GM23338 (cell line): ENCODE data around the gene YES1. TPM values are rescaled to one million over a fixed set of nuclear protein-coding genes. Genes with fewer than 3 reads are reported as not detected.
"Not testable (repeated sequence)": the region's sequence is repeated elsewhere in the genome, so short reads cannot be mapped to it uniquely, and the experiment has no call there.

Source experiments
- ATAC-seq: fragments of 200-7000 bp; cut with Tn5 transposase; 3 replicates; pipeline ENCODE4 v1.9.1; 2020
- DNase-seq: peaks from one replicate; pipeline ENCODE4 v3.0.0-alpha.2; 2015; ENCODE audit warnings: low spot score
- H2AFZ ChIP-seq: fragments of 200-600 bp; sonication (generic); 2 replicates; pipeline ENCODE4 v1.8.0; 2016; ENCODE audit warnings: antibody characterized with exemption, mild to moderate bottlenecking, moderate library complexity
- H3F3A ChIP-seq: fragments of 200-600 bp; sonication (generic); replicated peaks from 2 replicates; pipeline ENCODE4 v1.8.0; 2017; ENCODE audit warnings: antibody characterized with exemption, mixed run types, low read depth
- H3K27ac ChIP-seq: fragments of 200-600 bp; sonication (generic); 2 replicates; pipeline ENCODE4 v1.6.1; 2016; ENCODE audit warnings: low read depth
- H3K27me3 ChIP-seq: fragments of 200-600 bp; sonication (generic); 2 replicates; pipeline ENCODE4 v1.8.0; 2016; ENCODE audit warnings: mild to moderate bottlenecking, mixed run types, moderate library complexity; ENCODE audit not compliant: insufficient read depth
- H3K36me3 ChIP-seq: fragments of 200-600 bp; sonication (generic); 2 replicates; pipeline ENCODE4 v1.8.0; 2016; ENCODE audit warnings: mild to moderate bottlenecking; ENCODE audit not compliant: insufficient read depth
- H3K4me1 ChIP-seq: fragments of 200-600 bp; sonication (generic); 2 replicates; pipeline ENCODE4 v1.8.0; 2016; ENCODE audit warnings: mild to moderate bottlenecking, moderate library complexity; ENCODE audit not compliant: insufficient read depth
- H3K4me2 ChIP-seq: fragments of 200-600 bp; sonication (generic); 2 replicates; pipeline ENCODE4 v1.7.1; 2017; ENCODE audit warnings: mixed run types
- H3K4me3 ChIP-seq: fragments of 200-600 bp; sonication (generic); 2 replicates; pipeline ENCODE4 v1.6.1; 2016; ENCODE audit warnings: mixed run types
- H3K79me2 ChIP-seq: fragments of 200-600 bp; sonication (generic); replicated peaks from 2 replicates; pipeline ENCODE4 v1.8.0; 2017; ENCODE audit warnings: mild to moderate bottlenecking; ENCODE audit not compliant: insufficient read depth
- H3K9me2 ChIP-seq: fragments of 200-600 bp; sonication (generic); 2 replicates; pipeline ENCODE4 v1.8.0; 2017; ENCODE audit not compliant: insufficient read depth
- H4K20me1 ChIP-seq: fragments of 200-600 bp; sonication (generic); replicated peaks from 2 replicates; pipeline ENCODE4 v1.8.0; 2017; ENCODE audit warnings: mild to moderate bottlenecking; ENCODE audit not compliant: insufficient read depth
- H3K27ac Mint-ChIP-seq: 2 replicates; pipeline ENCODE4 v1.8.0; 2020; ENCODE audit warnings: inconsistent platforms, mild to moderate bottlenecking, moderate library complexity, mixed read lengths
- H3K27me3 Mint-ChIP-seq: 3 replicates; pipeline ENCODE4 v1.8.0; 2022; ENCODE audit warnings: low read depth, mild to moderate bottlenecking, moderate library complexity, mixed read lengths, inconsistent platforms; ENCODE audit not compliant: insufficient read depth, poor library complexity
- H3K36me3 Mint-ChIP-seq: 3 replicates; pipeline ENCODE4 v1.8.0; 2021; ENCODE audit warnings: low read depth, mild to moderate bottlenecking, inconsistent platforms, moderate library complexity, mixed read lengths
- H3K4me1 Mint-ChIP-seq: 3 replicates; pipeline ENCODE4 v1.8.0; 2020; ENCODE audit warnings: mild to moderate bottlenecking, inconsistent platforms, mixed read lengths
- H3K4me3 Mint-ChIP-seq: 3 replicates; pipeline ENCODE4 v1.8.0; 2021; ENCODE audit warnings: moderate library complexity, mild to moderate bottlenecking, inconsistent platforms, mixed read lengths
- H3K9me3 Mint-ChIP-seq: 3 replicates; pipeline ENCODE4 v1.8.0; 2020; ENCODE audit warnings: moderate library complexity, mild to moderate bottlenecking, inconsistent platforms, mixed read lengths
- CREB1 ChIP-seq: fragments of 250-450 bp; sonication (Bioruptor Pico); IDR thresholded peaks from 2 replicates; pipeline ENCODE4 v1.5.0; 2020; ENCODE audit warnings: low read depth, mild to moderate bottlenecking, moderate library complexity
- ETS1 ChIP-seq: IDR thresholded peaks from 2 replicates; pipeline ENCODE4 v1.6.1; 2016; ENCODE audit warnings: antibody characterized with exemption
- EZH2 ChIP-seq: fragments of 200-600 bp; sonication (generic); IDR thresholded peaks from one replicate; pipeline ENCODE4 v1.8.0; 2017; ENCODE audit warnings: antibody characterized with exemption, mild to moderate bottlenecking, low read depth; ENCODE audit not compliant: unreplicated experiment
- EZH2phosphoT487 ChIP-seq: fragments of 200-600 bp; sonication (generic); IDR thresholded peaks from one replicate; pipeline ENCODE4 v1.8.1; 2018; ENCODE audit warnings: antibody characterized with exemption; ENCODE audit not compliant: unreplicated experiment
- JUNB ChIP-seq: IDR thresholded peaks from one replicate; pipeline ENCODE4 v1.6.1; 2016; ENCODE audit warnings: antibody characterized with exemption; ENCODE audit not compliant: unreplicated experiment
- NANOG ChIP-seq: IDR thresholded peaks from 2 replicates; pipeline ENCODE4 v1.6.1; 2016; ENCODE audit warnings: antibody characterized with exemption, borderline replicate concordance
- POLR2AphosphoS5 ChIP-seq: IDR thresholded peaks from 2 replicates; pipeline ENCODE4 v1.6.1; 2016; ENCODE audit warnings: antibody characterized with exemption, low read depth
- REST ChIP-seq: IDR thresholded peaks from one replicate; pipeline ENCODE4 v1.6.1; 2018; ENCODE audit warnings: antibody characterized with exemption; ENCODE audit not compliant: unreplicated experiment
- STAT1 ChIP-seq: IDR thresholded peaks from one replicate; pipeline ENCODE4 v1.6.1; 2016; ENCODE audit warnings: antibody characterized with exemption; ENCODE audit not compliant: unreplicated experiment
- ZNF114 ChIP-seq: fragments of 250-450 bp; sonication (Bioruptor Pico); IDR thresholded peaks from 2 replicates; pipeline ENCODE4 v1.5.0; 2020; ENCODE audit warnings: mild to moderate bottlenecking, moderate library complexity
- ZNF331 ChIP-seq: fragments of 250-450 bp; sonication (Bioruptor Pico); IDR thresholded peaks from 2 replicates; pipeline ENCODE4 v1.5.0; 2020; ENCODE audit warnings: low read depth, mild to moderate bottlenecking, moderate library complexity
- ZNF462 ChIP-seq: fragments of 250-450 bp; sonication (Bioruptor Pico); IDR thresholded peaks from 2 replicates; pipeline ENCODE4 v1.5.0; 2020; ENCODE audit warnings: mild to moderate bottlenecking, moderate library complexity
- polyA plus RNA-seq: library from polyadenylated mRNA; unstranded; fragments of >200 nt; fragmentation: Nextera tagmentation; extraction: Ambion mirVana; gene quantifications from 2 replicates; pipeline ENCODE4 v1.2.1, GENCODE V29; 2016
- total RNA-seq: library from RNA; depleted of rRNA; stranded (reverse); fragments of >200 nt; shearing (Covaris generic); gene quantifications from 2 replicates; pipeline ENCODE4 v1.2.3, GENCODE V29; 2014

YES1 gene
- total and polyA plus RNA-seq, 2 experiments from 2014 or later: 25.4 to 327 TPM

GRCh38 chr18:795383-795782, 16.7 kb downstream of the YES1 start:
- not testable (repeated sequence) for H3K36me3 ChIP-seq, H3K27me3 ChIP-seq, H3K27ac ChIP-seq, ATAC-seq, H3K27me3 Mint-ChIP-seq, H3K4me3 ChIP-seq, DNase-seq, H3K4me2 ChIP-seq, H3K9me2 ChIP-seq, H2AFZ ChIP-seq, H3F3A ChIP-seq, H3K27ac Mint-ChIP-seq, H3K4me3 Mint-ChIP-seq
- peaks cover 100% of the 10 kb centered on the region for H3K79me2 ChIP-seq
- peaks cover 11% of the 10 kb centered on the region; the same call in 2 of the 3 replicates for H3K36me3 Mint-ChIP-seq
- H3K4me1 Mint-ChIP-seq: peaks cover 29% of the 10 kb centered on the region
- H4K20me1 ChIP-seq: peaks cover 50% of the 10 kb centered on the region
- H3K9me3 Mint-ChIP-seq: peaks cover 11% of the 10 kb centered on the region; the same call in 2 of the 3 replicates
- H3K4me1 ChIP-seq: peaks cover 38% of the 10 kb centered on the region

DNA sequence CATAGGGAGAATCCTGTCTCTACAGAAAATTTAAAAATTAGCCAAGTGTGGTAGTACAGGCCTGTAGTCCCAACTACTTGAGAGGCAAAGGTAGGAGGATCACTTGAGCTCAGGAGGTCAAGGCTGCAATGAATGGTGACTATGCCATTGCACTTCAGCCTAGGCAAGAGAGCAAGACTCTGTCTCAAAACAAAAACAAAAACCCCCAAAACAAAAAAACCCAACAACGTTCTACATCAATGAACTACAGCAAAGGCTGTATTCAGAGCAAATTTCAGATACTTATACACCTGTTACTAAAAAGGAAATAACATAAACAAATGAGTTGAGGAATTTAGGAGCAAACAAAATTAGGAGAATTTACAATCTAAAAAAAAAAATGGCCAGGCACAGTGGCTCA, 22.6 kb downstream of the YES1 start:
- peaks cover 16% of the 10 kb centered on the region for H3K4me1 Mint-ChIP-seq
- H3K27ac ChIP-seq: no peak overlapping the region
- no peaks in the 10 kb centered on the region for H3K36me3 ChIP-seq
- H3K27me3 Mint-ChIP-seq: peaks cover 8% of the 10 kb centered on the region
- H3K4me3 Mint-ChIP-seq: no peak overlapping the region
- no peak overlapping the region for H3K27ac Mint-ChIP-seq
- no peaks in the 10 kb centered on the region for H3K9me2 ChIP-seq
- H3K4me3 ChIP-seq: no peak overlapping the region
- H3K4me1 ChIP-seq: peaks cover 20% of the 10 kb centered on the region
- no peak for ATAC-seq
- DNase-seq: no peak
- H2AFZ ChIP-seq: no peak overlapping the region
- no peaks in the 10 kb centered on the region for H3F3A ChIP-seq
- peaks cover 99% of the 10 kb centered on the region for H3K79me2 ChIP-seq
- no peaks in the 10 kb centered on the region for H3K27me3 ChIP-seq
- no peaks in the 10 kb centered on the region; the same call in 2 of the 3 replicates for H3K9me3 Mint-ChIP-seq
- H3K36me3 Mint-ChIP-seq: peaks cover 3% of the 10 kb centered on the region; the same call in 1 of the 3 replicates
- H3K4me2 ChIP-seq: no peak overlapping the region
- H4K20me1 ChIP-seq: peaks cover 29% of the 10 kb centered on the region
- TF ChIP-seq CREB1: no peak
- no peak for TF ChIP-seq EZH2
- no peak for TF ChIP-seq ZNF114 (CRISPR knock-in tag)
- no peak for TF ChIP-seq ETS1
- TF ChIP-seq REST: no peak
- no peak for TF ChIP-seq JUNB
- no peak for TF ChIP-seq POLR2AphosphoS5
- no peak for TF ChIP-seq STAT1
- TF ChIP-seq EZH2phosphoT487: no peak
- no peak for TF ChIP-seq ZNF462 (CRISPR knock-in tag)
- no peak for TF ChIP-seq NANOG
- TF ChIP-seq ZNF331 (CRISPR knock-in tag): no peak
